Astrocyte (in vitro differentiated cells and primary cell): ENCODE measurements around the gene STYK1. TPM values are rescaled to one million over a fixed set of nuclear protein-coding genes. Genes with fewer than 3 reads are reported as not detected.

Source experiments
- DNase-seq: peaks from one replicate; pipeline ENCODE4 v3.0.0-alpha.2; 2010; ENCODE audit warnings: low read depth
- FAIRE-seq: peaks from 2 replicates; lab custom pipeline; 2011; peaks lifted over from hg19 to GRCh38; lab: Jason Lieb, UNC
- H2AFZ ChIP-seq: 2 replicates; pipeline ENCODE4 v1.6.0; 2012; ENCODE audit warnings: low read depth, low read length, inconsistent platforms
- H3K27ac ChIP-seq: 2 replicates; pipeline ENCODE4 v1.5.1; 2011; ENCODE audit warnings: low read depth, low read length, inconsistent platforms
- H3K27me3 ChIP-seq: 2 replicates; pipeline ENCODE4 v1.6.0; 2011; ENCODE audit warnings: low read length, inconsistent platforms; ENCODE audit not compliant: insufficient read depth
- H3K36me3 ChIP-seq: 2 replicates; pipeline ENCODE4 v1.5.1; 2011; ENCODE audit warnings: low read length, inconsistent platforms; ENCODE audit not compliant: insufficient read depth
- H3K4me1 ChIP-seq: 2 replicates; pipeline ENCODE4 v1.5.1; 2011; ENCODE audit warnings: low read length, inconsistent platforms; ENCODE audit not compliant: insufficient read depth
- H3K4me2 ChIP-seq: 2 replicates; pipeline ENCODE4 v1.6.0; 2012; ENCODE audit warnings: low read length, inconsistent platforms
- H3K4me3 ChIP-seq: 2 replicates; pipeline ENCODE4 v1.5.1; 2011; ENCODE audit warnings: low read depth, mild to moderate bottlenecking, low read length, inconsistent platforms; ENCODE audit not compliant: insufficient read depth
- H3K79me2 ChIP-seq: 2 replicates; pipeline ENCODE4 v1.6.0; 2012; ENCODE audit warnings: mild to moderate bottlenecking, low read length, inconsistent platforms; ENCODE audit not compliant: insufficient read depth
- H3K9ac ChIP-seq: 2 replicates; pipeline ENCODE4 v1.6.0; 2012; ENCODE audit warnings: mild to moderate bottlenecking, low read length, inconsistent platforms
- H3K9me3 ChIP-seq: 2 replicates; pipeline ENCODE4 v1.5.1; 2012; ENCODE audit warnings: low read depth, mild to moderate bottlenecking, low read length, inconsistent platforms; ENCODE audit not compliant: insufficient read depth
- H4K20me1 ChIP-seq: 2 replicates; pipeline ENCODE4 v1.6.0; 2012; ENCODE audit warnings: low read length, inconsistent platforms; ENCODE audit not compliant: insufficient read depth
- H3K27ac Mint-ChIP-seq: one replicate; pipeline ENCODE4 v1.8.0; 2021; ENCODE audit warnings: mild to moderate bottlenecking, mixed read lengths; ENCODE audit not compliant: unreplicated experiment
- H3K27me3 Mint-ChIP-seq: one replicate; pipeline ENCODE4 v1.8.0; 2021; ENCODE audit warnings: low read depth, mixed read lengths; ENCODE audit not compliant: unreplicated experiment
- H3K36me3 Mint-ChIP-seq: one replicate; pipeline ENCODE4 v1.8.0; 2021; ENCODE audit warnings: low read depth, mixed read lengths; ENCODE audit not compliant: unreplicated experiment
- H3K4me1 Mint-ChIP-seq: one replicate; pipeline ENCODE4 v1.8.0; 2021; ENCODE audit warnings: low read depth, mixed read lengths; ENCODE audit not compliant: unreplicated experiment
- H3K4me3 Mint-ChIP-seq: one replicate; pipeline ENCODE4 v1.8.0; 2021; ENCODE audit warnings: mild to moderate bottlenecking, moderate library complexity, mixed read lengths; ENCODE audit not compliant: unreplicated experiment
- H3K9me3 Mint-ChIP-seq: one replicate; pipeline ENCODE4 v1.8.0; 2021; ENCODE audit warnings: mild to moderate bottlenecking, mixed read lengths; ENCODE audit not compliant: unreplicated experiment
- EZH2 ChIP-seq: IDR thresholded peaks from 2 replicates; pipeline ENCODE4 v1.6.1; 2012; ENCODE audit warnings: mild to moderate bottlenecking, low read length, inconsistent platforms; ENCODE audit not compliant: insufficient read depth
- total RNA-seq: library from RNA; stranded (reverse); gene quantifications from 2 replicates; pipeline ENCODE4 v1.2.1, GENCODE V29; 2021
- TF ChIP-seq, protein P1 (sequence below): IDR thresholded peaks from 2 replicates; pipeline ENCODE4 v1.5.1; 2011; ENCODE audit warnings: low read depth, mild to moderate bottlenecking, inconsistent platforms, low read length, moderate library complexity; ENCODE audit not compliant: insufficient read depth

The STYK1 gene
- total RNA-seq, 1 donor from 2014 or later = 2.9 TPM

DNA sequence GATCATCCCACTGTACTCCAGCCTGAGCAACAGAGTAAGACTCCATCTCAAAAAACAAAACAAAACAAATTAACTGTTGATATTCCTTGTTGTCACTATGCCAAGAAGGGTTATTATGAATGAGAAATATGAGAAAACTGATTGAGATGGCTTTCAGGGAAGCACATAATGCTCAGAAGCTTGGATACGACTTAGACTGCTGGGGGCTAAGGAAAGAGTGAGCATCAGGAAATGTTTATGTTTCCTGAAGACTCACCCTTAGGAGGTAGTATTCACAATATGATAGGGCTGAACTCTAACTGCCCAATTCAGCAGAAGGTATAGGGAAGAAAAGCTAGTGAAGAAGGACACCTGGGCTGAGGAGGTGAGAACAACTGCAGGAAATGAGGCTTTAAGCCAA is 6.3 kb downstream of the STYK1 start:
- no peak for DNase-seq
- no peak overlapping the region for H3K4me3 Mint-ChIP-seq
- FAIRE-seq = no peak
- no peaks in the 10 kb centered on the region for H3K9me3 Mint-ChIP-seq
- H3K27me3 ChIP-seq = no peaks in the 10 kb centered on the region
- H3K36me3 ChIP-seq = no peaks in the 10 kb centered on the region
- no peaks in the 10 kb centered on the region for H4K20me1 ChIP-seq
- no peak overlapping the region for H3K4me2 ChIP-seq
- no peaks in the 10 kb centered on the region for H3K9me3 ChIP-seq
- no peak overlapping the region for H3K4me3 ChIP-seq
- no peak overlapping the region for H3K27ac ChIP-seq
- no peaks in the 10 kb centered on the region for H3K27me3 Mint-ChIP-seq
- H3K79me2 ChIP-seq = no peaks in the 10 kb centered on the region
- H3K36me3 Mint-ChIP-seq = no peaks in the 10 kb centered on the region
- no peak overlapping the region for H2AFZ ChIP-seq
- H3K4me1 ChIP-seq = no peaks in the 10 kb centered on the region
- H3K4me1 Mint-ChIP-seq = no peaks in the 10 kb centered on the region
- no peak for TF ChIP-seq EZH2
- TF ChIP-seq, protein P1, sequence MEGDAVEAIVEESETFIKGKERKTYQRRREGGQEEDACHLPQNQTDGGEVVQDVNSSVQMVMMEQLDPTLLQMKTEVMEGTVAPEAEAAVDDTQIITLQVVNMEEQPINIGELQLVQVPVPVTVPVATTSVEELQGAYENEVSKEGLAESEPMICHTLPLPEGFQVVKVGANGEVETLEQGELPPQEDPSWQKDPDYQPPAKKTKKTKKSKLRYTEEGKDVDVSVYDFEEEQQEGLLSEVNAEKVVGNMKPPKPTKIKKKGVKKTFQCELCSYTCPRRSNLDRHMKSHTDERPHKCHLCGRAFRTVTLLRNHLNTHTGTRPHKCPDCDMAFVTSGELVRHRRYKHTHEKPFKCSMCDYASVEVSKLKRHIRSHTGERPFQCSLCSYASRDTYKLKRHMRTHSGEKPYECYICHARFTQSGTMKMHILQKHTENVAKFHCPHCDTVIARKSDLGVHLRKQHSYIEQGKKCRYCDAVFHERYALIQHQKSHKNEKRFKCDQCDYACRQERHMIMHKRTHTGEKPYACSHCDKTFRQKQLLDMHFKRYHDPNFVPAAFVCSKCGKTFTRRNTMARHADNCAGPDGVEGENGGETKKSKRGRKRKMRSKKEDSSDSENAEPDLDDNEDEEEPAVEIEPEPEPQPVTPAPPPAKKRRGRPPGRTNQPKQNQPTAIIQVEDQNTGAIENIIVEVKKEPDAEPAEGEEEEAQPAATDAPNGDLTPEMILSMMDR = no peak
- H3K9ac ChIP-seq = no peak overlapping the region
- H3K27ac Mint-ChIP-seq = no peak overlapping the region

DNA sequence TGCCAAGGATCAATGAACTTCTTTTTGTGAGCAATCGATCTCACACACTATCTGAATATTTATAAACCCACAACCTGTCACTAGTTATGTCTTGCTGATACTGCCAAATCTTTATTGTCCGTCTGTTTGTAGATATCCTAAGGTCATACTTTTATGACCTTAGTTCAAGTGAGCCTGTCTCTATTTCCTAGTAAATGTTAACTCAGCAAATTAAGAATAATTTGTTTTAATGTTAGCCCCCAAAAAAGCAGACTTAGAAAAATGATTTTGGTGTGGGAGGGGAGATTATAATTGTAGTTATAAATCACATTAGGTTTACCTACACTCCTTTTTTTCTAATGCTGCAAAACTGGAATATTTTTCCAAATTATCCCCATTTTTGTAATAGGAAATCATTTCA is 9.4 kb downstream of the STYK1 start:
- Histone ChIP-seq H3K27me3 (no peaks in the 10 kb centered on the region), H3K9me3 (no peaks in the 10 kb centered on the region), H3K79me2 (no peaks in the 10 kb centered on the region), H3K9ac (no peak overlapping the region), H3K4me1 (no peaks in the 10 kb centered on the region), H3K27ac (no peak overlapping the region), H3K4me3 (no peak overlapping the region), H3K36me3 (no peaks in the 10 kb centered on the region), H2AFZ (no peak overlapping the region), H3K4me2 (no peak overlapping the region), H4K20me1 (no peaks in the 10 kb centered on the region)
- H3K27ac Mint-ChIP-seq = no peak overlapping the region
- H3K27me3 Mint-ChIP-seq = no peaks in the 10 kb centered on the region
- no peaks in the 10 kb centered on the region for H3K9me3 Mint-ChIP-seq
- DNase-seq (no peak), FAIRE-seq (no peak)
- no peaks in the 10 kb centered on the region for H3K4me1 Mint-ChIP-seq
- TF ChIP-seq, protein P1 = no peak
- no peak for TF ChIP-seq EZH2
- peaks cover 2% of the 10 kb centered on the region for H3K36me3 Mint-ChIP-seq
- H3K4me3 Mint-ChIP-seq = no peak overlapping the region

- no peak overlapping the region for H3K4me2 ChIP-seq
- Mint-ChIP-seq H3K27me3 (no peaks in the 10 kb centered on the region), H3K36me3 (peaks cover 2% of the 10 kb centered on the region), H3K4me1 (no peaks in the 10 kb centered on the region), H3K9me3 (no peaks in the 10 kb centered on the region), H3K4me3 (no peak overlapping the region), H3K27ac (no peak overlapping the region)
- FAIRE-seq (no peak), DNase-seq (no peak)
- H3K4me3 ChIP-seq = no peak overlapping the region
- no peak overlapping the region for H2AFZ ChIP-seq
- H4K20me1 ChIP-seq = no peaks in the 10 kb centered on the region
- no peak overlapping the region for H3K27ac ChIP-seq
- no peak overlapping the region for H3K9ac ChIP-seq
- no peaks in the 10 kb centered on the region for H3K36me3 ChIP-seq
- no peaks in the 10 kb centered on the region for H3K9me3 ChIP-seq
- no peaks in the 10 kb centered on the region for H3K79me2 ChIP-seq
- TF ChIP-seq, protein P1 = no peak
- H3K4me1 ChIP-seq = no peaks in the 10 kb centered on the region
- no peaks in the 10 kb centered on the region for H3K27me3 ChIP-seq
These were observed 10.0 kb downstream of the STYK1 start for GRCh38 chr12:10663869-10664268.
